Natural killer cell (primary cell): Measurements from ENCODE around the gene HACD1. TPM values are rescaled to one million over a fixed set of nuclear protein-coding genes. Genes with fewer than 3 reads are reported as not detected.

Experiments
- ATAC-seq, 3 donors: fragments of 150-1000 bp in 2 of 3; fragments of 200-7000 bp in 1 of 3; cut with Tn5 transposase; 1 replicate in 1 of 3; 2 replicates in 2 of 3; pipeline ENCODE4 v1.10.0; 2021; ENCODE audit warnings: mild to moderate bottlenecking in 2 of 3, moderate library complexity in 2 of 3
- DNase-seq, 2 donors: peaks; one replicate each; pipeline versions ENCODE4 v3.0.0 to v3.0.0-alpha.2; 2013 to 2021; ENCODE audit warnings: mixed read lengths in 1 of 2
- H3K27ac ChIP-seq: one replicate; pipeline ENCODE4 v1.5.1; 2013; ENCODE audit warnings: mild to moderate bottlenecking, low read length
- H3K27me3 ChIP-seq: one replicate; pipeline ENCODE4 v1.6.1; 2013; ENCODE audit warnings: low read length; ENCODE audit not compliant: control insufficient read depth, insufficient read depth
- H3K36me3 ChIP-seq: one replicate; pipeline ENCODE4 v1.6.1; 2013; ENCODE audit warnings: low read length; ENCODE audit not compliant: control insufficient read depth, insufficient read depth
- H3K4me1 ChIP-seq: one replicate; pipeline ENCODE4 v1.6.1; 2013; ENCODE audit warnings: low read length; ENCODE audit not compliant: control insufficient read depth, insufficient read depth
- H3K4me3 ChIP-seq: one replicate; pipeline ENCODE4 v1.5.1; 2013; ENCODE audit warnings: low read length
- H3K9me3 ChIP-seq: one replicate; pipeline ENCODE4 v1.6.1; 2013; ENCODE audit warnings: low read length; ENCODE audit not compliant: control insufficient read depth, insufficient read depth
- H3K27ac Mint-ChIP-seq, 2 donors: one replicate each; pipeline ENCODE4 v1.8.0; 2022; ENCODE audit warnings: mild to moderate bottlenecking in 2 of 2, mixed read lengths in 2 of 2, moderate library complexity in 1 of 2
- H3K27me3 Mint-ChIP-seq, 2 donors: one replicate each; pipeline ENCODE4 v1.8.0; 2022; ENCODE audit warnings: low read depth in 2 of 2, mixed read lengths in 2 of 2
- H3K36me3 Mint-ChIP-seq: one replicate; pipeline ENCODE4 v1.8.0; 2022; ENCODE audit warnings: mixed read lengths
- H3K4me1 Mint-ChIP-seq, 2 donors: one replicate each; pipeline ENCODE4 v1.8.0; 2022; ENCODE audit warnings: mixed read lengths in 2 of 2
- H3K4me3 Mint-ChIP-seq: one replicate; pipeline ENCODE4 v1.8.0; 2022; ENCODE audit warnings: mild to moderate bottlenecking, moderate library complexity, mixed read lengths
- H3K9me3 Mint-ChIP-seq, 2 donors: one replicate each; pipeline ENCODE4 v1.8.0; 2022; ENCODE audit warnings: mixed read lengths in 2 of 2
- CTCF ChIP-seq: fragments of 200-600 bp; IDR thresholded peaks from one replicate; pipeline ENCODE4 v1.8.0; 2022; ENCODE audit warnings: antibody characterized with exemption
- WGBS: methylation state at CpG from one replicate; pipeline ENCODE4 v1.1.7; 2013; ENCODE audit warnings: missing lambda C conversion rate; ENCODE audit not compliant: insufficient coverage; 5-methylcytosine and 5-hydroxymethylcytosine counted together
- intact Hi-C: fragments of 100-400 bp; cut with micrococcal nuclease; formaldehyde crosslinking; loops from one replicate; pipeline ENCODE4 v1.14.2; 2022
- total RNA-seq, 4 donors: library from RNA; stranded (reverse); fragments of 120-200 nt in 1 of 4; gene quantifications; one replicate each; pipeline versions ENCODE4 v1.2.3 to v1.2.4, GENCODE V29; 2013 to 2022

The HACD1 gene
- total RNA-seq, 3 donors from 2014 or later (not counting 1 experiment from before 2014, with no cell fraction given), result 0.82 to 1.5 (median 0.87) TPM

DNA sequence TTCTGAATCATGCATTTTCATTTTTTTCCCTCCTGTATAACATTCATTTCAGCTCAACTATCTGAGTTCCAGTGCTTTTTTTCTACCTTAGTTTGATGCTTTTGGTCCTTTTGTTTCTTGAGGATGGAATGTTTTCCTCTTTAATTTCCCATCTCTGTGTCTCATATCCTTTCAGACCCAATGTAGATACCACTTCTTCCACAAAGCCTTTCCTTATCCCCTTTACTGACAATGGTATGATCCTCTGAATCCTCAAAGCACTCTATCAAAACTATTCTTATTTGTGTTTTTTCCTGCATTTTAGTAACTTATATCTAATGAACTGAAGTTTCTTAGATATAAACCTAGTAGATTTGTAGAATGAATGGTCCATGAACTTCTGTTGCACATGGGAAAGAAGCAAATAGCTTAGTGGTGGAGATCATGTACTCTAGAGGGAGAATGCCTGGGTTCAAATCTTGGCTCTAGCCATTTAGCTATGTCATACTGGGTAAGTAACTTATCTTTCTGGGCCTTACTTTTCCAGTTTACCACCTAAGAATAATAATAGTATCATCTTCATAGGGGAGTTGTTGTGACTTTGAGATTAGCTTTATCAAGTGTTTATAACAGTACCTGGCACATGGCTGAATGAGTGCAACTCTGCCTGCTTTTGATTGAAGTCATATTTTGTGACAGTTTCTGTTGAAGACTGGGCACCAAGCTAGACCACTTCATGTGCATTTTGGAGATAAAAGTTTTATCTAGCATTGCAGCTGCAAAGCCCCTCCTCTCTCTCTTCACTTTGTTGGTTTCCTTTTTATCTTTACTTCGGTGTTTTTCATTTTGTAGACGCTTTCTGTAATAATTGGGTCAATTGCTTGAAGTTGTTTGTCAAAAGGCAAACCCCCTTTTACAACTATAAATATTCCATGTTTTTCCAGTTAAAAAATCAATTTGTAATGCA is 45.3 kb upstream of the HACD1 start:
- no peak for TF ChIP-seq CTCF
- Histone ChIP-seq H3K9me3 (no peaks in the 10 kb centered on the region), H3K27me3 (no peaks in the 10 kb centered on the region), H3K4me1 (no peaks in the 10 kb centered on the region), H3K4me3 (no peak overlapping the region), H3K27ac (no peak overlapping the region), H3K36me3 (peaks cover 12% of the 10 kb centered on the region)
- ATAC-seq (no peak), DNase-seq (peak in 1 of 2 donors; percentile 27)
- no peaks in the 10 kb centered on the region for H3K9me3 Mint-ChIP-seq
- H3K27me3 Mint-ChIP-seq, result no peaks in the 10 kb centered on the region
- H3K4me1 Mint-ChIP-seq, result peaks cover 22 to 37% of the 10 kb centered on the region in 2 donors
- peak overlapping the region; percentile 2 for H3K4me3 Mint-ChIP-seq
- peak overlapping the region in 1 of 2 donors; percentile 27 for H3K27ac Mint-ChIP-seq
- intact Hi-C loops, result no loop called here
- WGBS, result no CpG with 5 or more reads among the region's 2 CpGs
- H3K36me3 Mint-ChIP-seq, result peaks cover 17% of the 10 kb centered on the region

DNA sequence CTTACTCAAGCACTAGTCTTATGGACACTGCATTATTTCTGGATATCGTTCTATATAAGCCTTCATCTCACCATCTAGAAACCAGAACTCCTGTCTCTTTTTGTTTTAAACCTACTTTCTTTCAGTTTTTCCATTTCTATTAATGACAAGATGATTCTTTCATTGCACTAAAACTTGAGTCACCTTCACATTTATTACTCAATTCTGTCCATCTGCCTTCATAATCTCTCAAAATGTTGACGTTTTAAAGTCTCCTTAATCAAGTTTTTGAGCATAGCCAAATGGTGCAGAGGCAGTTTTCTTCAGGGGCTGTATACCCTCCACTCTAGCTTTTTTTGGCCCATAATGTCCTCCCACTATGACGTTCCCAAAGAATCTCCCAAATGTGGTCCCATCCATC is 44.3 kb upstream of the HACD1 start:
- H3K4me1 Mint-ChIP-seq, result peaks cover 29 to 44% of the 10 kb centered on the region in 2 donors
- peaks cover 17% of the 10 kb centered on the region for H3K36me3 Mint-ChIP-seq
- no peak overlapping the region for H3K4me3 Mint-ChIP-seq
- no peaks in the 10 kb centered on the region for H3K9me3 ChIP-seq
- no peak overlapping the region for H3K4me3 ChIP-seq
- no peak for DNase-seq
- peaks cover 12% of the 10 kb centered on the region for H3K36me3 ChIP-seq
- H3K9me3 Mint-ChIP-seq, result no peaks in the 10 kb centered on the region
- no peak overlapping the region for H3K27ac ChIP-seq
- 85% methylated on average over 2 of the region's 3 CpGs for WGBS
- H3K27me3 Mint-ChIP-seq, result no peaks in the 10 kb centered on the region
- intact Hi-C loops, result no loop called here
- H3K27ac Mint-ChIP-seq, result no peak overlapping the region
- H3K4me1 ChIP-seq, result no peaks in the 10 kb centered on the region
- ATAC-seq, result no peak
- H3K27me3 ChIP-seq, result no peaks in the 10 kb centered on the region
- no peak for TF ChIP-seq CTCF

GRCh38 chr10:17660921-17661320 is 43.7 kb upstream of the HACD1 start:
- intact Hi-C loops, result no loop called here
- Mint-ChIP-seq H3K9me3 (no peaks in the 10 kb centered on the region), H3K27ac (no peak overlapping the region), H3K4me1 (peaks cover 33 to 49% of the 10 kb centered on the region in 2 donors), H3K27me3 (no peaks in the 10 kb centered on the region), H3K36me3 (peaks cover 17% of the 10 kb centered on the region), H3K4me3 (no peak overlapping the region)
- no peaks in the 10 kb centered on the region for H3K4me1 ChIP-seq
- H3K4me3 ChIP-seq, result no peak overlapping the region
- no peaks in the 10 kb centered on the region for H3K27me3 ChIP-seq
- no peak overlapping the region for H3K27ac ChIP-seq
- TF ChIP-seq CTCF, result no peak
- peaks cover 12% of the 10 kb centered on the region for H3K36me3 ChIP-seq
- DNase-seq, result no peak
- no peaks in the 10 kb centered on the region for H3K9me3 ChIP-seq
- no peak for ATAC-seq
